Loucy (cell line): Measurements from ENCODE around the gene CDK8.
A peak's percentile ranks its signal among the peaks of the same experiment; 100 is the strongest.

Source experiments
- H2AFZ ChIP-seq: fragments of 200-600 bp; sonication (generic); 2 replicates; pipeline ENCODE4 v1.6.0; 2016; ENCODE audit warnings: antibody characterized with exemption, mild to moderate bottlenecking, low read length, moderate library complexity
- H3F3A ChIP-seq: fragments of 200-600 bp; 2 replicates; pipeline ENCODE4 v1.6.0; 2016; ENCODE audit warnings: antibody characterized with exemption, low read depth, mild to moderate bottlenecking
- H3K27me3 ChIP-seq: fragments of 200-600 bp; sonication (generic); 2 replicates; pipeline ENCODE4 v1.6.1; 2014; ENCODE audit warnings: low read length, mild to moderate bottlenecking; ENCODE audit not compliant: insufficient read depth, poor library complexity, severe bottlenecking
- H3K36me3 ChIP-seq: fragments of 200-600 bp; sonication (generic); 2 replicates; pipeline ENCODE4 v1.6.1; 2016; ENCODE audit warnings: low read length; ENCODE audit not compliant: insufficient read depth
- H3K4me1 ChIP-seq: fragments of 200-600 bp; sonication (generic); 2 replicates; pipeline ENCODE4 v1.5.1; 2014; ENCODE audit warnings: low read length, mild to moderate bottlenecking; ENCODE audit not compliant: insufficient read depth, poor library complexity, severe bottlenecking
- H3K4me2 ChIP-seq: fragments of 200-600 bp; sonication (generic); 2 replicates; pipeline ENCODE4 v1.6.0; 2014; ENCODE audit warnings: antibody characterized with exemption, low read length, low read depth, mild to moderate bottlenecking; ENCODE audit not compliant: poor library complexity, severe bottlenecking
- H3K4me3 ChIP-seq: fragments of 200-600 bp; sonication (generic); 2 replicates; pipeline ENCODE4 v1.5.1; 2014; ENCODE audit warnings: low read length, mild to moderate bottlenecking, mixed read lengths; ENCODE audit not compliant: poor library complexity, severe bottlenecking
- H3K79me2 ChIP-seq: fragments of 200-600 bp; sonication (generic); 2 replicates; pipeline ENCODE4 v1.6.1; 2014; ENCODE audit warnings: low read length; ENCODE audit not compliant: insufficient read depth
- H3K9ac ChIP-seq: fragments of 200-600 bp; sonication (generic); 2 replicates; pipeline ENCODE4 v1.6.0; 2014; ENCODE audit warnings: mild to moderate bottlenecking, low read depth, low read length, moderate library complexity; ENCODE audit not compliant: poor library complexity, severe bottlenecking
- H3K9me2 ChIP-seq: fragments of 200-600 bp; sonication (generic); replicated peaks from 2 replicates; pipeline ENCODE4 v1.6.1; 2016; ENCODE audit warnings: low read depth, low read length, mixed read lengths
- H3K9me3 ChIP-seq: fragments of 200-600 bp; sonication (generic); 2 replicates; pipeline ENCODE4 v1.6.1; 2014; ENCODE audit warnings: mild to moderate bottlenecking, antibody characterized with exemption, low read length, low read depth; ENCODE audit not compliant: insufficient read depth
- H4K20me1 ChIP-seq: fragments of 200-600 bp; sonication (generic); 2 replicates; pipeline ENCODE4 v1.6.0; 2014; ENCODE audit warnings: antibody characterized with exemption, low read length, mild to moderate bottlenecking; ENCODE audit not compliant: insufficient read depth, poor library complexity, severe bottlenecking
- CTCF ChIP-seq: fragments of 200-600 bp; sonication (generic); conservative IDR thresholded peaks from 2 replicates; pipeline ENCODE4 v1.5.1; 2014; ENCODE audit warnings: mild to moderate bottlenecking, antibody characterized with exemption, low read length
- EZH2phosphoT487 ChIP-seq: fragments of 200-600 bp; IDR thresholded peaks from 2 replicates; pipeline ENCODE4 v1.6.1; 2018; ENCODE audit warnings: antibody characterized with exemption, mild to moderate bottlenecking, moderate library complexity, borderline replicate concordance

The CDK8 gene

GRCh38 chr13:26236296-26236695 lies 17.6 kb upstream of the CDK8 start:
- Histone ChIP-seq H2AFZ (no peak overlapping the region), H3K27me3 (no peaks in the 10 kb centered on the region), H3K9ac (no peak overlapping the region), H3K79me2 (no peaks in the 10 kb centered on the region), H3K4me3 (no peak overlapping the region), H3K9me3 (no peaks in the 10 kb centered on the region), H3K4me2 (no peak overlapping the region), H3K4me1 (no peaks in the 10 kb centered on the region), H3K9me2 (no peaks in the 10 kb centered on the region), H3K36me3 (no peaks in the 10 kb centered on the region), H3F3A (no peaks in the 10 kb centered on the region), H4K20me1 (no peaks in the 10 kb centered on the region)
- TF ChIP-seq EZH2phosphoT487, result no peak
- TF ChIP-seq CTCF, result no peak

- Histone ChIP-seq H3K9ac (no peak overlapping the region), H3K36me3 (no peaks in the 10 kb centered on the region), H3K4me3 (no peak overlapping the region), H3K79me2 (no peaks in the 10 kb centered on the region), H4K20me1 (no peaks in the 10 kb centered on the region), H3K27me3 (no peaks in the 10 kb centered on the region), H3K9me3 (0 out of 2 replicates have a peak, but pooled peaks cover 3% of the 10 kb centered on the region), H3K9me2 (no peaks in the 10 kb centered on the region), H3K4me1 (no peaks in the 10 kb centered on the region), H3F3A (no peaks in the 10 kb centered on the region), H3K4me2 (no peak overlapping the region), H2AFZ (no peak overlapping the region)
- no peak for TF ChIP-seq EZH2phosphoT487
- no peak for TF ChIP-seq CTCF
Measured at GRCh38 chr13:26246154-26246553, 7.8 kb upstream of the CDK8 start.

- Histone ChIP-seq H3K9ac (no peak overlapping the region), H3F3A (no peaks in the 10 kb centered on the region), H3K79me2 (no peaks in the 10 kb centered on the region), H3K36me3 (no peaks in the 10 kb centered on the region), H3K9me2 (no peaks in the 10 kb centered on the region), H3K27me3 (no peaks in the 10 kb centered on the region), H3K4me2 (no peak overlapping the region), H3K9me3 (0 out of 2 replicates have a peak, but pooled peaks cover 3% of the 10 kb centered on the region), H4K20me1 (no peaks in the 10 kb centered on the region), H3K4me3 (no peak overlapping the region), H2AFZ (peak overlapping the region; percentile 26; the same call in 1 of the 2 replicates), H3K4me1 (no peaks in the 10 kb centered on the region)
- TF ChIP-seq CTCF, result no peak
- TF ChIP-seq EZH2phosphoT487, result no peak
Measured at GRCh38 chr13:26247011-26247410, 6.9 kb upstream of the CDK8 start.
